ENCODE results near the gene CHCHD1. TPM values are rescaled to one million over a fixed set of nuclear protein-coding genes. Genes with fewer than 3 reads are reported as not detected.
A peak's percentile ranks its signal among the peaks of the same experiment; 100 is the strongest.

The CHCHD1 gene
- total and polyA plus RNA-seq, 5 donors from 2014 or later, result 6.3 to 79.3 (median 69.6) TPM

GRCh38 chr10:73810358-73810734 is 28.5 kb downstream of the CHCHD1 start:
- Mint-ChIP-seq H3K27me3 (peaks cover 4% of the 10 kb centered on the region), H3K4me3 (peak overlapping the region; percentile 91 to 96 (median 93)), H3K27ac (peak overlapping the region; percentile 93 to 98 (median 94)), H3K4me1 (peaks cover 0 to 59% (median 40%) of the 10 kb centered on the region in 4 donors), H3K9me3 (no peaks in the 10 kb centered on the region), H3K36me3 (peaks cover 48% of the 10 kb centered on the region)
- no peak for ATAC-seq (ENCODE audit: low read depth in 2 of 2)
- Histone ChIP-seq H3K27me3 (ENCODE audit: control insufficient read depth, insufficient read depth, low read length) (no peaks in the 10 kb centered on the region), H3K27ac (ENCODE audit: insufficient read depth, low read length, poor library complexity, severe bottlenecking) (peak overlapping the region; percentile 92), H3K36me3 (ENCODE audit: control insufficient read depth, insufficient read depth, low read length) (peaks cover 51% of the 10 kb centered on the region), H3K4me3 (ENCODE audit: low read depth, low read length) (peak overlapping the region; percentile 89), H3K4me1 (ENCODE audit: control insufficient read depth, insufficient read depth, low read length, poor library complexity, severe bottlenecking) (peaks cover 38% of the 10 kb centered on the region), H3K9me3 (ENCODE audit: control insufficient read depth in 2 of 2, low read length in 2 of 2) (no peaks in the 10 kb centered on the region)
- DNase-seq, result peak in 1 of 3 donors; percentile 45

DNA sequence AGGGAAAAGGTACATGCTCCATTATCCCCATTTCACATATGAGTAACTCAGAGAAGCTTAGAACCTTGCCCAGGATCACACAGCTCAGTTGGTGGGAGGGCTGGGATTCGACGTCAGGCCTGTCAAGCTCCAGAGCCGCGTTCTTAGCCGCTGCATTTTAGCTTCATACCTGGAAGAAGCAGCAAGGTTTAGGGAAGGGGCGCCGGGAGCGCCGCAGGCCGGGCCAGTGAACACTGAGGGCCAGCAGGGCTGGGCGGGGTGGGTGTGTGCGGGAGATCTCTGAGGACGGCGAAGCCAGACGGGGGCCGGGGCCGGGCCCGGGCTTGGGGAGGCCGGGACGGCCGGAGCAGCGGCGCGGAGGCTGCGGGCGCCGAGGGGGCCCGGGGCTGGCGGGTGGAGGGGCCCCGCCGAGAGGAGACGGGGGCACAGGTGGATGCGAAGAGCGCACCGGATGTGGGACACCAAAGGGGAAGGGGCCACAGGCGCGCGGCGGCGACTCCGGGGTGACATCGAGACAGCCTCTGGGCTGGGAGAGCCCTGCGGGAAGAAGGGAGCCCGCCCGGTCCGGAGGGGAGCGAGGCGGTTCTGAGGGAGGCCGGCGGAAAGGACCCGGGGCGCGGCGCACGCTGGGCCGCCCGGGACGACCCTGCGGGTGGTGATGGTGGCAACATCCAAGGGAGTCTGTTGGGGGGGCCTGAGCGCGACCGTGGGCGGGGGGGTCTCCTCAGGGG is 29.1 kb downstream of the CHCHD1 start:
- Mint-ChIP-seq H3K4me1 (peaks cover 0 to 56% (median 38%) of the 10 kb centered on the region in 4 donors), H3K9me3 (no peaks in the 10 kb centered on the region), H3K27ac (peak overlapping the region; percentile 93 to 98 (median 94)), H3K4me3 (peak overlapping the region; percentile 88 to 96 (median 93)), H3K27me3 (peaks cover 4% of the 10 kb centered on the region), H3K36me3 (peaks cover 45% of the 10 kb centered on the region)
- H3K27me3 ChIP-seq (ENCODE audit: control insufficient read depth, insufficient read depth, low read length), result no peaks in the 10 kb centered on the region
- ATAC-seq (ENCODE audit: low read depth in 2 of 2) (peak; percentile 11 to 20), DNase-seq (peak; percentile 55 to 73 (median 72))
- peaks cover 51% of the 10 kb centered on the region for H3K36me3 ChIP-seq (ENCODE audit: control insufficient read depth, insufficient read depth, low read length)
- H3K4me1 ChIP-seq (ENCODE audit: control insufficient read depth, insufficient read depth, low read length, poor library complexity, severe bottlenecking), result peaks cover 38% of the 10 kb centered on the region
- H3K4me3 ChIP-seq (ENCODE audit: low read depth, low read length), result peak overlapping the region; percentile 89
- peak overlapping the region; percentile 92 for H3K27ac ChIP-seq (ENCODE audit: insufficient read depth, low read length, poor library complexity, severe bottlenecking)
- no peaks in the 10 kb centered on the region for H3K9me3 ChIP-seq (ENCODE audit: control insufficient read depth in 2 of 2, low read length in 2 of 2)

DNA sequence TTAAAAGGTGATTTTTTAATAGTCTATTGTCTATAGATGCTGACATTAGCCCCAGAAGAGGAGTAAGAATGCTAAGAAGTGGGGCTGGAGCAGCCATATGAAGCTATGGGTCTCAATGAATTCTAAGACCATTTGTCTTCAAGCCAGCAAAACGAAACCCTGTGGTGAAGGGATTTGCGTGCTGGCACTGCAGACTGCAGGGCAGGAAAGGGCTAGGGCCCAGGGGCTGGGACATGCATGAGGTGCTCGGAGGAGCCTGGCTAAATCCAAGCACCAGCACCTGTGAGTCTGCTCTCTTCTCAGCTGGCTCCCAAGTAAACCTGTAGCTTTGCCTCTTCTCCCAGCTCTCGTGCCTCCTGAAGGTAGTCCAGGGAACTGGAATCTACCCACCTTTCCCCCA is 30.8 kb downstream of the CHCHD1 start:
- peaks cover 1% of the 10 kb centered on the region for H3K27me3 Mint-ChIP-seq
- H3K9me3 ChIP-seq (ENCODE audit: control insufficient read depth in 2 of 2, low read length in 2 of 2), result no peaks in the 10 kb centered on the region
- H3K4me3 ChIP-seq (ENCODE audit: low read depth, low read length), result no peak overlapping the region
- peaks cover 47% of the 10 kb centered on the region for H3K36me3 ChIP-seq (ENCODE audit: control insufficient read depth, insufficient read depth, low read length)
- no peak for DNase-seq
- H3K9me3 Mint-ChIP-seq, result no peaks in the 10 kb centered on the region
- H3K27ac Mint-ChIP-seq, result peak overlapping the region; percentile 52 to 87 (median 79)
- H3K4me3 Mint-ChIP-seq, result peak overlapping the region in 3 of 4 donors; percentile 56 to 79 (median 71)
- peak overlapping the region; percentile 60 for H3K27ac ChIP-seq (ENCODE audit: insufficient read depth, low read length, poor library complexity, severe bottlenecking)
- ATAC-seq (ENCODE audit: low read depth in 2 of 2), result no peak
- peaks cover 0 to 39% (median 23%) of the 10 kb centered on the region in 4 donors for H3K4me1 Mint-ChIP-seq
- H3K27me3 ChIP-seq (ENCODE audit: control insufficient read depth, insufficient read depth, low read length), result no peaks in the 10 kb centered on the region
- H3K36me3 Mint-ChIP-seq, result peaks cover 44% of the 10 kb centered on the region
- H3K4me1 ChIP-seq (ENCODE audit: control insufficient read depth, insufficient read depth, low read length, poor library complexity, severe bottlenecking), result peaks cover 22% of the 10 kb centered on the region

- DNase-seq, result no peak
- peak overlapping the region in 2 of 3 donors; percentile 51 to 79 for H3K27ac Mint-ChIP-seq
- H3K27me3 ChIP-seq (ENCODE audit: control insufficient read depth, insufficient read depth, low read length), result no peaks in the 10 kb centered on the region
- peaks cover 16% of the 10 kb centered on the region for H3K4me1 ChIP-seq (ENCODE audit: control insufficient read depth, insufficient read depth, low read length, poor library complexity, severe bottlenecking)
- H3K36me3 ChIP-seq (ENCODE audit: control insufficient read depth, insufficient read depth, low read length), result peaks cover 47% of the 10 kb centered on the region
- H3K27ac ChIP-seq (ENCODE audit: insufficient read depth, low read length, poor library complexity, severe bottlenecking), result no peak overlapping the region
- H3K4me1 Mint-ChIP-seq, result peaks cover 0 to 32% (median 20%) of the 10 kb centered on the region in 4 donors
- no peak overlapping the region for H3K4me3 ChIP-seq (ENCODE audit: low read depth, low read length)
- H3K27me3 Mint-ChIP-seq, result no peaks in the 10 kb centered on the region
- no peak for ATAC-seq (ENCODE audit: low read depth in 2 of 2)
- H3K4me3 Mint-ChIP-seq, result peak overlapping the region in 2 of 4 donors; percentile 71 to 79
- no peaks in the 10 kb centered on the region for H3K9me3 ChIP-seq (ENCODE audit: control insufficient read depth in 2 of 2, low read length in 2 of 2)
- peaks cover 47% of the 10 kb centered on the region for H3K36me3 Mint-ChIP-seq
- no peaks in the 10 kb centered on the region for H3K9me3 Mint-ChIP-seq
Observed at GRCh38 chr10:73813333-73813732, 31.5 kb downstream of the CHCHD1 start.

- H3K36me3 ChIP-seq (ENCODE audit: control insufficient read depth, insufficient read depth, low read length), result peaks cover 41% of the 10 kb centered on the region
- H3K27me3 Mint-ChIP-seq, result no peaks in the 10 kb centered on the region
- H3K36me3 Mint-ChIP-seq, result peaks cover 39% of the 10 kb centered on the region
- ATAC-seq (ENCODE audit: low read depth in 2 of 2) (no peak), DNase-seq (no peak)
- H3K27me3 ChIP-seq (ENCODE audit: control insufficient read depth, insufficient read depth, low read length), result no peaks in the 10 kb centered on the region
- H3K27ac ChIP-seq (ENCODE audit: insufficient read depth, low read length, poor library complexity, severe bottlenecking), result no peak overlapping the region
- no peaks in the 10 kb centered on the region for H3K9me3 ChIP-seq (ENCODE audit: control insufficient read depth in 2 of 2, low read length in 2 of 2)
- H3K4me1 ChIP-seq (ENCODE audit: control insufficient read depth, insufficient read depth, low read length, poor library complexity, severe bottlenecking), result peaks cover 14% of the 10 kb centered on the region
- no peaks in the 10 kb centered on the region for H3K9me3 Mint-ChIP-seq
- H3K4me3 Mint-ChIP-seq, result no peak overlapping the region
- peaks cover 0 to 21% (median 10%) of the 10 kb centered on the region in 4 donors for H3K4me1 Mint-ChIP-seq
- H3K4me3 ChIP-seq (ENCODE audit: low read depth, low read length), result no peak overlapping the region
- H3K27ac Mint-ChIP-seq, result no peak overlapping the region
Observed at GRCh38 chr10:73814276-73814895, 32.5 kb downstream of the CHCHD1 start.

GRCh38 chr10:73814896-73815718 is 33.3 kb downstream of the CHCHD1 start:
- Mint-ChIP-seq H3K4me3 (no peak overlapping the region), H3K9me3 (no peaks in the 10 kb centered on the region), H3K27ac (peak overlapping the region in 1 of 3 donors; percentile 21), H3K4me1 (peaks cover 0 to 14% (median 5%) of the 10 kb centered on the region in 4 donors), H3K36me3 (peaks cover 39% of the 10 kb centered on the region), H3K27me3 (no peaks in the 10 kb centered on the region)
- H3K4me1 ChIP-seq (ENCODE audit: control insufficient read depth, insufficient read depth, low read length, poor library complexity, severe bottlenecking), result peaks cover 8% of the 10 kb centered on the region
- no peak overlapping the region for H3K27ac ChIP-seq (ENCODE audit: insufficient read depth, low read length, poor library complexity, severe bottlenecking)
- H3K4me3 ChIP-seq (ENCODE audit: low read depth, low read length), result no peak overlapping the region
- DNase-seq, result no peak
- H3K36me3 ChIP-seq (ENCODE audit: control insufficient read depth, insufficient read depth, low read length), result peaks cover 41% of the 10 kb centered on the region
- no peaks in the 10 kb centered on the region for H3K9me3 ChIP-seq (ENCODE audit: control insufficient read depth in 2 of 2, low read length in 2 of 2)
- H3K27me3 ChIP-seq (ENCODE audit: control insufficient read depth, insufficient read depth, low read length), result no peaks in the 10 kb centered on the region
- no peak for ATAC-seq (ENCODE audit: low read depth in 2 of 2)

GRCh38 chr10:73815719-73816030 is 33.8 kb downstream of the CHCHD1 start:
- peaks cover 0 to 8% (median 0%) of the 10 kb centered on the region in 4 donors for H3K4me1 Mint-ChIP-seq
- H3K27ac Mint-ChIP-seq, result peak overlapping the region in 1 of 3 donors; percentile 21
- H3K36me3 ChIP-seq (ENCODE audit: control insufficient read depth, insufficient read depth, low read length), result peaks cover 41% of the 10 kb centered on the region
- H3K4me1 ChIP-seq (ENCODE audit: control insufficient read depth, insufficient read depth, low read length, poor library complexity, severe bottlenecking), result peaks cover 2% of the 10 kb centered on the region
- H3K9me3 Mint-ChIP-seq, result no peaks in the 10 kb centered on the region
- H3K4me3 ChIP-seq (ENCODE audit: low read depth, low read length), result no peak overlapping the region
- DNase-seq (no peak), ATAC-seq (ENCODE audit: low read depth in 2 of 2) (no peak)
- H3K27me3 Mint-ChIP-seq, result no peaks in the 10 kb centered on the region
- no peak overlapping the region for H3K27ac ChIP-seq (ENCODE audit: insufficient read depth, low read length, poor library complexity, severe bottlenecking)
- H3K9me3 ChIP-seq (ENCODE audit: control insufficient read depth in 2 of 2, low read length in 2 of 2), result no peaks in the 10 kb centered on the region
- H3K27me3 ChIP-seq (ENCODE audit: control insufficient read depth, insufficient read depth, low read length), result no peaks in the 10 kb centered on the region
- H3K4me3 Mint-ChIP-seq, result no peak overlapping the region
- H3K36me3 Mint-ChIP-seq, result peaks cover 36% of the 10 kb centered on the region

Measured in CD4-positive, CD25-positive, alpha-beta regulatory T cell (primary cell).